ENCODE measurements around the gene CAPN12.

DNA sequence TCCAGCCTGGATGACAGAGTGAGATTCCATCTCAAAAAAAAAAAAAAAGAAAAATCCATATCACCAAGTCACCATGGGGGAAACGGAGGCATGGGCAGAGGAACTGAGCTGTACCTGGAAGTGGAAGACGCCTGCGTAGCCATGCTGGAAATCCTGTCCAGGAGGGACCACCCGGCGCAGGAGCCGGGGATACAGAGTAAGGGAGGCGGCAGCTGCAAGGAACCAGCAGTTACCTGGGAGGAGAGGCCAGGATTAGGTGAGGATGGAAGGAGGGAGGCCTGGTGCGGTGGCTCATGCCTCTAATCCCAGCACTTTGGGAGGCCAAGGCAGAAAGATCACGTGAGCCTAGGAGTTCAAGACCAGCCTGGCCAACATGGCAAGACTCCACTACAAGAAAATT, 2.0 kb downstream of the CAPN12 start:
- TF ChIP-seq, protein P1, sequence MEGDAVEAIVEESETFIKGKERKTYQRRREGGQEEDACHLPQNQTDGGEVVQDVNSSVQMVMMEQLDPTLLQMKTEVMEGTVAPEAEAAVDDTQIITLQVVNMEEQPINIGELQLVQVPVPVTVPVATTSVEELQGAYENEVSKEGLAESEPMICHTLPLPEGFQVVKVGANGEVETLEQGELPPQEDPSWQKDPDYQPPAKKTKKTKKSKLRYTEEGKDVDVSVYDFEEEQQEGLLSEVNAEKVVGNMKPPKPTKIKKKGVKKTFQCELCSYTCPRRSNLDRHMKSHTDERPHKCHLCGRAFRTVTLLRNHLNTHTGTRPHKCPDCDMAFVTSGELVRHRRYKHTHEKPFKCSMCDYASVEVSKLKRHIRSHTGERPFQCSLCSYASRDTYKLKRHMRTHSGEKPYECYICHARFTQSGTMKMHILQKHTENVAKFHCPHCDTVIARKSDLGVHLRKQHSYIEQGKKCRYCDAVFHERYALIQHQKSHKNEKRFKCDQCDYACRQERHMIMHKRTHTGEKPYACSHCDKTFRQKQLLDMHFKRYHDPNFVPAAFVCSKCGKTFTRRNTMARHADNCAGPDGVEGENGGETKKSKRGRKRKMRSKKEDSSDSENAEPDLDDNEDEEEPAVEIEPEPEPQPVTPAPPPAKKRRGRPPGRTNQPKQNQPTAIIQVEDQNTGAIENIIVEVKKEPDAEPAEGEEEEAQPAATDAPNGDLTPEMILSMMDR (conservative IDR thresholded peaks at IDR 0.05; ENCODE audit: low read length) = no peak
- TF ChIP-seq EZH2phosphoT487 (IDR thresholded peaks at IDR 0.05; ENCODE audit: borderline replicate concordance, low read depth, low read length) = no peak
